K562 (cell line): ENCODE results near the gene NADK. TPM values are rescaled to one million over a fixed set of nuclear protein-coding genes. Genes with fewer than 3 reads are reported as not detected.

Source experiments
- C11orf30 ChIP-seq: fragments of 450-650 bp; IDR thresholded peaks from 2 replicates; pipeline ENCODE4 v1.6.1; 2016; ENCODE audit warnings: low read depth, mild to moderate bottlenecking
- CLOCK ChIP-seq: fragments of 250-450 bp; sonication (Bioruptor Pico); IDR thresholded peaks from 2 replicates; pipeline ENCODE4 v1.4.0; 2020; ENCODE audit warnings: mild to moderate bottlenecking, moderate library complexity, borderline replicate concordance
- ELF1 ChIP-seq: fragments of 200-800 bp; sonication (Bioruptor generic); IDR thresholded peaks from 2 replicates; pipeline ENCODE4 v1.6.1; 2016; ENCODE audit warnings: missing genetic modification characterization, missing compliant biosample characterization
- HINFP ChIP-seq: fragments of 450-650 bp; conservative IDR thresholded peaks from 2 replicates; pipeline ENCODE4 v1.6.1; 2016; ENCODE audit warnings: missing genetic modification characterization, low read depth, mild to moderate bottlenecking, control low read depth, missing compliant biosample characterization
- HNRNPH1 ChIP-seq: fragments of 200-400 bp; formaldehyde crosslinking; optimal IDR thresholded peaks from 2 replicates; pipeline ENCODE3; 2017; ENCODE audit warnings: low read depth, mild to moderate bottlenecking, low read length, moderate library complexity
- L3MBTL2 ChIP-seq: fragments of 450-650 bp; IDR thresholded peaks from 2 replicates; pipeline ENCODE4 v1.6.1; 2016; ENCODE audit warnings: mild to moderate bottlenecking, moderate library complexity
- MAFK ChIP-seq: IDR thresholded peaks from 2 replicates; pipeline ENCODE4 v1.6.1; 2011; ENCODE audit warnings: low read length, improper control_type of control experiment
- MEF2D ChIP-seq: conservative IDR thresholded peaks from 2 replicates; pipeline ENCODE4 v1.6.1; 2016; ENCODE audit warnings: low read depth, missing genetic modification characterization, missing compliant biosample characterization
- MLX ChIP-seq, 2 experiments: fragments of 450-650 bp in 1 of 2; sonication (generic) in 1 of 2; formaldehyde crosslinking; conservative IDR thresholded peaks; 2 replicates each; pipeline versions ENCODE4 v1.4.0 to v1.8.1; 2020 to 2022; ENCODE audit warnings: mild to moderate bottlenecking in 1 of 2, missing genetic modification reagents in 1 of 2
- NCOA4 ChIP-seq: fragments of 450-650 bp; IDR thresholded peaks from 2 replicates; pipeline ENCODE4 v1.6.1; 2018; ENCODE audit warnings: mild to moderate bottlenecking; ENCODE audit not compliant: partially characterized antibody
- NKRF ChIP-seq: fragments of 450-650 bp; IDR thresholded peaks from 2 replicates; pipeline ENCODE4 v1.6.1; 2016; ENCODE audit warnings: borderline replicate concordance
- SMAD1 ChIP-seq: fragments of 150-350 bp; IDR thresholded peaks from 2 replicates; pipeline ENCODE4 v1.6.1; 2014; ENCODE audit warnings: low read length, low read depth; ENCODE audit not compliant: partially characterized antibody
- TEAD1 ChIP-seq, 2 experiments: fragments of 450-650 bp in 1 of 2; sonication (generic) in 1 of 2; formaldehyde crosslinking; IDR thresholded peaks; 2 replicates each; pipeline versions ENCODE4 v1.4.0 to v1.8.0; 2020 to 2022; ENCODE audit warnings: mild to moderate bottlenecking in 2 of 2, missing genetic modification reagents in 1 of 2
- TFE3 ChIP-seq: fragments of 450-650 bp; formaldehyde crosslinking; IDR thresholded peaks from 2 replicates; pipeline ENCODE4 v1.4.0; 2020; ENCODE audit warnings: mild to moderate bottlenecking, mixed read lengths
- ZNF311 ChIP-seq: fragments of 250-450 bp; sonication (Bioruptor Pico); IDR thresholded peaks from 2 replicates; pipeline ENCODE4 v1.4.0; 2020; ENCODE audit warnings: mild to moderate bottlenecking, moderate library complexity
- ZNF583 ChIP-seq: fragments of 250-450 bp; sonication (Bioruptor Pico); IDR thresholded peaks from 2 replicates; pipeline ENCODE4 v1.4.0; 2020
- polyA plus RNA-seq, 8 experiments: library from polyadenylated mRNA; depleted of rRNA in 4 of 8; stranded (reverse) in 5 of 8; unstranded in 3 of 8; fragments of >200 nt; fragmentation: Nextera tagmentation in 2 of 8; fragmentation: Illumina TruSeq in 1 of 8; extraction: Ambion mirVana in 2 of 8; extraction: Trizol in 1 of 8; gene quantifications; 2 replicates each; pipeline versions ENCODE4 v1.2.1 to v1.2.3, GENCODE V29; 2011 to 2014; ENCODE audit warnings: inconsistent platforms in 1 of 8, missing spikeins in 1 of 8
- total RNA-seq, 7 experiments: library from RNA; depleted of rRNA in 6 of 7; stranded (reverse); fragments of >200 nt in 6 of 7; fragmentation: Illumina TruSeq in 2 of 7; extraction: Trizol in 2 of 7; gene quantifications; 2 replicates each; pipeline versions ENCODE4 v1.2.1 to v1.2.3, GENCODE V29; 2011 to 2021; ENCODE audit warnings: low replicate concordance in 1 of 7
- TF ChIP-seq, protein P1 (sequence below): fragments of 200-800 bp; sonication (Bioruptor generic); IDR thresholded peaks from 2 replicates; pipeline ENCODE4 v1.6.1; 2017; ENCODE audit warnings: missing genetic modification characterization, missing compliant biosample characterization

The NADK gene
- total and polyA plus RNA-seq, 9 of the 15 experiments (the other 6 are each of a cell fraction or from before 2014, with no cell fraction given) = 1.5 to 135 (median 75.1) TPM

DNA sequence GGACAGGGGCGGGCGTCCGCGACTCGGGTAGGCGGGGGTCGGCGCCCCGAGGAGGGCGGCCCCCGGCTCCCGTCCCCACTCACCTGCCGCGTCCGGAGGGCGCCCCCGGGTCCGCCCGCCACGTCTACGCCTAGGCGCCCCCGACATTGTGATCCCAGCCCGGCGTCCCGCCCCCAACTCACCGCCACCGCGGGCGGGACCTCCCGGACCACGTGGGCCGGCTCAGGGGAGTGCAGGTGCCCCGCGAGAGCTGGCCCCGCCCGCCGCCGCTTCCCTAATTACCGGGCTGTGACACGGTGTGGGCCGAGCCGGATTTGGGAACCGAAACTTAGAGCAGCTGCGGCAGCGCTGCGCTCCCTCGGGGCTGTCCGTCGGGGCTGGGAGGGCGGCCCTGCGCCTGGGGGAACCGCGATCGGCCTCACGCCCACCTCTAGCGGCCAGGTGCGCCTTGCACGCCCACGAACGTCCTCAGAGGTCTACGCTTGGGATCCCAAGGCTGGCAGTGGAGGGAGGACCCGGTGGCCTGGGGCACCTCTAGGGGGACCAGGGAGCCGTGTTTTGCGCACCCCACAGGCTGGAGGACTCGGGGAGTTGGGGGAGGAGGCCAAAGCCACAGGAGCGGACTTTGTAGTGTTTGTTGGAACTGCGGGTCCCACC is 521 bp upstream of the NADK start (continued):
- TF ChIP-seq, protein P1, sequence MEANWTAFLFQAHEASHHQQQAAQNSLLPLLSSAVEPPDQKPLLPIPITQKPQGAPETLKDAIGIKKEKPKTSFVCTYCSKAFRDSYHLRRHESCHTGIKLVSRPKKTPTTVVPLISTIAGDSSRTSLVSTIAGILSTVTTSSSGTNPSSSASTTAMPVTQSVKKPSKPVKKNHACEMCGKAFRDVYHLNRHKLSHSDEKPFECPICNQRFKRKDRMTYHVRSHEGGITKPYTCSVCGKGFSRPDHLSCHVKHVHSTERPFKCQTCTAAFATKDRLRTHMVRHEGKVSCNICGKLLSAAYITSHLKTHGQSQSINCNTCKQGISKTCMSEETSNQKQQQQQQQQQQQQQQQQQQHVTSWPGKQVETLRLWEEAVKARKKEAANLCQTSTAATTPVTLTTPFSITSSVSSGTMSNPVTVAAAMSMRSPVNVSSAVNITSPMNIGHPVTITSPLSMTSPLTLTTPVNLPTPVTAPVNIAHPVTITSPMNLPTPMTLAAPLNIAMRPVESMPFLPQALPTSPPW (CRISPR knock-in tag) = peak; percentile 77; the same call in 1 of the 2 replicates
- no peak for TF ChIP-seq ZNF311 (CRISPR knock-in tag)
- no peak for TF ChIP-seq MLX (CRISPR knock-in tag; conservative IDR thresholded peaks at IDR 0.05)
- TF ChIP-seq L3MBTL2 = peak; percentile 93
- no peak for TF ChIP-seq HNRNPH1
- TF ChIP-seq NCOA4 = no peak
- TF ChIP-seq MAFK = no peak
- TF ChIP-seq MEF2D (tag) = no peak
- TF ChIP-seq C11orf30 = no peak
- peak; percentile 83; the same call in 1 of the 2 replicates for TF ChIP-seq NKRF
- no peak for TF ChIP-seq ELF1 (tag)
- TF ChIP-seq SMAD1 = peak; percentile 50
- TF ChIP-seq HINFP (tag) = no peak
- no peak; a peak in 1 of 4 replicates for TF ChIP-seq TEAD1 (CRISPR knock-in tag; IDR thresholded peaks at IDR 0.05)
- TF ChIP-seq ZNF583 (CRISPR knock-in tag) = peak; percentile 40; the same call in 1 of the 2 replicates
- no peak for TF ChIP-seq CLOCK
- TF ChIP-seq TFE3 = no peak
